ENCODE data around the gene TMEM107.

TMEM107 gene

GRCh38 chr17:8145811-8146210 lies 30.4 kb downstream of the TMEM107 start:
- DNase-seq (ENCODE audit: low read depth, low spot score): no peak
- Histone ChIP-seq H3K27me3 (ENCODE audit: insufficient read depth, insufficient read length) (no peaks in the 10 kb centered on the region), H3K4me3 (ENCODE audit: insufficient read length, low read depth) (no peak overlapping the region), H3K36me3 (ENCODE audit: insufficient read depth, insufficient read length, low read length) (peaks cover 84% of the 10 kb centered on the region), H3K9me3 (ENCODE audit: insufficient read depth, low read length) (no peaks in the 10 kb centered on the region), H3K9ac (ENCODE audit: insufficient read length, low read depth) (no peak overlapping the region), H3K4me1 (ENCODE audit: insufficient read depth, insufficient read length) (no peaks in the 10 kb centered on the region)
- TF ChIP-seq YY1 (IDR thresholded peaks at IDR 0.05; ENCODE audit: insufficient read depth, insufficient read length) (no peak), ZNF274 (IDR thresholded peaks at IDR 0.05; ENCODE audit: low read depth, low read length) (no peak), SUZ12 (IDR thresholded peaks at IDR 0.05; ENCODE audit: extremely low read depth, insufficient read depth, insufficient read length) (no peak)

GRCh38 chr17:8144401-8145231 lies 31.6 kb downstream of the TMEM107 start:
- no peak for DNase-seq (ENCODE audit: low read depth, low spot score)
- Histone ChIP-seq H3K9me3 (ENCODE audit: insufficient read depth, low read length) (no peaks in the 10 kb centered on the region), H3K9ac (ENCODE audit: insufficient read length, low read depth) (no peak overlapping the region), H3K4me3 (ENCODE audit: insufficient read length, low read depth) (no peak overlapping the region), H3K36me3 (ENCODE audit: insufficient read depth, insufficient read length, low read length) (peaks cover 84% of the 10 kb centered on the region), H3K4me1 (ENCODE audit: insufficient read depth, insufficient read length) (peaks cover 4% of the 10 kb centered on the region), H3K27me3 (ENCODE audit: insufficient read depth, insufficient read length) (no peaks in the 10 kb centered on the region)
- no peak for TF ChIP-seq YY1 (IDR thresholded peaks at IDR 0.05; ENCODE audit: insufficient read depth, insufficient read length)
- no peak for TF ChIP-seq ZNF274 (IDR thresholded peaks at IDR 0.05; ENCODE audit: low read depth, low read length)
- no peak for TF ChIP-seq SUZ12 (IDR thresholded peaks at IDR 0.05; ENCODE audit: extremely low read depth, insufficient read depth, insufficient read length)

- peaks cover 78% of the 10 kb centered on the region for H3K36me3 ChIP-seq (ENCODE audit: insufficient read depth, insufficient read length, low read length)
- TF ChIP-seq SUZ12 (IDR thresholded peaks at IDR 0.05; ENCODE audit: extremely low read depth, insufficient read depth, insufficient read length) (no peak), ZNF274 (IDR thresholded peaks at IDR 0.05; ENCODE audit: low read depth, low read length) (no peak), YY1 (IDR thresholded peaks at IDR 0.05; ENCODE audit: insufficient read depth, insufficient read length) (no peak)
- peaks cover 4% of the 10 kb centered on the region for H3K4me1 ChIP-seq (ENCODE audit: insufficient read depth, insufficient read length)
- H3K9me3 ChIP-seq (ENCODE audit: insufficient read depth, low read length): no peaks in the 10 kb centered on the region
- H3K27me3 ChIP-seq (ENCODE audit: insufficient read depth, insufficient read length): no peaks in the 10 kb centered on the region
- no peak for DNase-seq (ENCODE audit: low read depth, low spot score)
- H3K9ac ChIP-seq (ENCODE audit: insufficient read length, low read depth): no peak overlapping the region
- H3K4me3 ChIP-seq (ENCODE audit: insufficient read length, low read depth): no peak overlapping the region
Measured at GRCh38 chr17:8143581-8144400, 32.4 kb downstream of the TMEM107 start.

DNA sequence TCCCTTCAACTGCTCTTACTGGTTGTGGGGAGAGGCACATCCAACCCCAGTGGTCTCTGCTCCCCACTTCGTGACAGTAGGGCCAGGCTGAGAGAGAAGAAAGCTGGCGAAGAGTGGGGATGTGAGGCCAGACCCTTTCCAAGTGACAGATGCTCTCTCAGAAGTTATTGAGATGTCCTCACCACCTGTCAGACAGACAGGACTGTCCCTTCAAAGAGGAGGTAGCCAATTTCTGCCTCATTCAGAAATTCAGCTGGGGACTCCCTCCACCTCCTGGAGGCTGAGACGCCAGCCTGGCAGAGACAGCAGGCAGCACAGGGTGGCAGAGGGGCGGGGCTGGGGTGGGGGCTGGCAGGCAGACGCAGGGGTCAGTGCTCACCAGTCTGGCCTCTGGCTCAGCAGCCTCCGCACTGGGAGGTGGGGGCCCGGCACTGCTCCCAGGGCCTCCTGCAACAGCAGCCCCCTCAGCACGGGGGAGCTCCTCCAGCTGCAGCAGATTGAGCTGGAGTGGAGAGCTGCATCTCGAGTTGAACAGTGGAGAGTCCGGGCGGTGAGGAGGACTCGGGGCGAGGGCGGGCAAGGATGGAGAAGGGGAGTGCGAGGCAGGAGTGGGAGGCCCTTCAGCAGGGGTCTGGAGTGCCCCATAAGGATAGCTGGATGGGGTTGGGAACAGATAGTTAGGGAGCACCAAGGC lies 33.1 kb downstream of the TMEM107 start:
- DNase-seq (ENCODE audit: low read depth, low spot score): no peak
- H3K9ac ChIP-seq (ENCODE audit: insufficient read length, low read depth): no peak overlapping the region
- peaks cover 4% of the 10 kb centered on the region for H3K4me1 ChIP-seq (ENCODE audit: insufficient read depth, insufficient read length)
- no peak overlapping the region for H3K4me3 ChIP-seq (ENCODE audit: insufficient read length, low read depth)
- H3K36me3 ChIP-seq (ENCODE audit: insufficient read depth, insufficient read length, low read length): peaks cover 71% of the 10 kb centered on the region
- no peaks in the 10 kb centered on the region for H3K27me3 ChIP-seq (ENCODE audit: insufficient read depth, insufficient read length)
- H3K9me3 ChIP-seq (ENCODE audit: insufficient read depth, low read length): no peaks in the 10 kb centered on the region
- TF ChIP-seq ZNF274 (IDR thresholded peaks at IDR 0.05; ENCODE audit: low read depth, low read length) (no peak), SUZ12 (IDR thresholded peaks at IDR 0.05; ENCODE audit: extremely low read depth, insufficient read depth, insufficient read length) (no peak), YY1 (IDR thresholded peaks at IDR 0.05; ENCODE audit: insufficient read depth, insufficient read length) (no peak)

- Histone ChIP-seq H3K9ac (ENCODE audit: insufficient read length, low read depth) (no peak overlapping the region), H3K27me3 (ENCODE audit: insufficient read depth, insufficient read length) (peaks cover 3% of the 10 kb centered on the region), H3K9me3 (ENCODE audit: insufficient read depth, low read length) (no peaks in the 10 kb centered on the region), H3K4me3 (ENCODE audit: insufficient read length, low read depth) (no peak overlapping the region), H3K4me1 (ENCODE audit: insufficient read depth, insufficient read length) (peaks cover 4% of the 10 kb centered on the region), H3K36me3 (ENCODE audit: insufficient read depth, insufficient read length, low read length) (peaks cover 64% of the 10 kb centered on the region)
- no peak for DNase-seq (ENCODE audit: low read depth, low spot score)
- no peak for TF ChIP-seq SUZ12 (IDR thresholded peaks at IDR 0.05; ENCODE audit: extremely low read depth, insufficient read depth, insufficient read length)
- TF ChIP-seq YY1 (IDR thresholded peaks at IDR 0.05; ENCODE audit: insufficient read depth, insufficient read length): no peak
- TF ChIP-seq ZNF274 (IDR thresholded peaks at IDR 0.05; ENCODE audit: low read depth, low read length): no peak
Measured at GRCh38 chr17:8142158-8142886, 33.9 kb downstream of the TMEM107 start.

GRCh38 chr17:8141741-8142140 lies 34.4 kb downstream of the TMEM107 start:
- Histone ChIP-seq H3K4me3 (ENCODE audit: insufficient read length, low read depth) (no peak overlapping the region), H3K9me3 (ENCODE audit: insufficient read depth, low read length) (no peaks in the 10 kb centered on the region), H3K4me1 (ENCODE audit: insufficient read depth, insufficient read length) (peaks cover 4% of the 10 kb centered on the region), H3K36me3 (ENCODE audit: insufficient read depth, insufficient read length, low read length) (peaks cover 58% of the 10 kb centered on the region), H3K9ac (ENCODE audit: insufficient read length, low read depth) (no peak overlapping the region), H3K27me3 (ENCODE audit: insufficient read depth, insufficient read length) (peaks cover 6% of the 10 kb centered on the region)
- no peak for DNase-seq (ENCODE audit: low read depth, low spot score)
- no peak for TF ChIP-seq YY1 (IDR thresholded peaks at IDR 0.05; ENCODE audit: insufficient read depth, insufficient read length)
- no peak for TF ChIP-seq ZNF274 (IDR thresholded peaks at IDR 0.05; ENCODE audit: low read depth, low read length)
- no peak for TF ChIP-seq SUZ12 (IDR thresholded peaks at IDR 0.05; ENCODE audit: extremely low read depth, insufficient read depth, insufficient read length)

All from NT2/D1 (cell line).